Keratinocyte (primary cell): Measurements from ENCODE around the gene ZNF768.

Source experiments
- EZH2 ChIP-seq: IDR thresholded peaks from one replicate; pipeline ENCODE4 v1.6.1; 2012; ENCODE audit warnings: inconsistent platforms, mild to moderate bottlenecking, low read length, moderate library complexity
- TF ChIP-seq, protein P1 (sequence below), 3 experiments: IDR thresholded peaks in 1 of 3; conservative IDR thresholded peaks in 1 of 3; optimal IDR thresholded peaks in 1 of 3; 2 replicates in 2 of 3; 3 replicates in 1 of 3; pipeline versions ENCODE3 to v1.5.1; 2011; ENCODE audit warnings: low read length in 3 of 3, mild to moderate bottlenecking in 3 of 3, moderate library complexity in 2 of 3, control low read depth in 1 of 3, inconsistent platforms in 1 of 3; ENCODE audit not compliant: insufficient read depth in 2 of 3; ENCODE audit errors: extremely low read depth in 1 of 3

DNA sequence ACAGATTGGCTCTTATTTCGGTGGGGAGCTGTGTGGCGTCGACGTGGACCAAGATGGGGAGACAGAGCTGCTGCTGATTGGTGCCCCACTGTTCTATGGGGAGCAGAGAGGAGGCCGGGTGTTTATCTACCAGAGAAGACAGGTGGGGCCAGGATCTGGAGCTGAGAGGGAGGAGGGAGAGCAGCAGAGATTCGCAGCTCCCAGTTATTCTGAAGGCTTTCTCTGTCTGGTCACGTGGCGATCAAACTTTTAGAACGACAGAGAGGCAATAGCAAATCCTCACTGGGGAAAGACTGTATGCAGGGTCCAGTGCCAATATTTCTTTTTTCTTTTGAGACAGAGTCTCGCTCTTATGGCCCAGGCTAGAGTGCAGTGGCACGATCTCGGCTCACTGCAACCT, 31.7 kb downstream of the ZNF768 start:
- TF ChIP-seq, protein P1, sequence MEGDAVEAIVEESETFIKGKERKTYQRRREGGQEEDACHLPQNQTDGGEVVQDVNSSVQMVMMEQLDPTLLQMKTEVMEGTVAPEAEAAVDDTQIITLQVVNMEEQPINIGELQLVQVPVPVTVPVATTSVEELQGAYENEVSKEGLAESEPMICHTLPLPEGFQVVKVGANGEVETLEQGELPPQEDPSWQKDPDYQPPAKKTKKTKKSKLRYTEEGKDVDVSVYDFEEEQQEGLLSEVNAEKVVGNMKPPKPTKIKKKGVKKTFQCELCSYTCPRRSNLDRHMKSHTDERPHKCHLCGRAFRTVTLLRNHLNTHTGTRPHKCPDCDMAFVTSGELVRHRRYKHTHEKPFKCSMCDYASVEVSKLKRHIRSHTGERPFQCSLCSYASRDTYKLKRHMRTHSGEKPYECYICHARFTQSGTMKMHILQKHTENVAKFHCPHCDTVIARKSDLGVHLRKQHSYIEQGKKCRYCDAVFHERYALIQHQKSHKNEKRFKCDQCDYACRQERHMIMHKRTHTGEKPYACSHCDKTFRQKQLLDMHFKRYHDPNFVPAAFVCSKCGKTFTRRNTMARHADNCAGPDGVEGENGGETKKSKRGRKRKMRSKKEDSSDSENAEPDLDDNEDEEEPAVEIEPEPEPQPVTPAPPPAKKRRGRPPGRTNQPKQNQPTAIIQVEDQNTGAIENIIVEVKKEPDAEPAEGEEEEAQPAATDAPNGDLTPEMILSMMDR (optimal IDR thresholded peaks at IDR 0.05 in 1 of 3, IDR thresholded peaks at IDR 0.05 in 1 of 3, conservative IDR thresholded peaks at IDR 0.05 in 1 of 3; ENCODE audit: extremely low read depth in 1 of 3, insufficient read depth in 2 of 3, low read length in 3 of 3), result no peak
- TF ChIP-seq EZH2, result no peak
